Measurements from ENCODE around the gene ATP6AP2. TPM values are rescaled to one million over a fixed set of nuclear protein-coding genes. Genes with fewer than 3 reads are reported as not detected.

The ATP6AP2 gene
- total and polyA plus RNA-seq, 2 of the 4 experiments (the other 2 are of a cell fraction), result 76.2 to 175 TPM

DNA sequence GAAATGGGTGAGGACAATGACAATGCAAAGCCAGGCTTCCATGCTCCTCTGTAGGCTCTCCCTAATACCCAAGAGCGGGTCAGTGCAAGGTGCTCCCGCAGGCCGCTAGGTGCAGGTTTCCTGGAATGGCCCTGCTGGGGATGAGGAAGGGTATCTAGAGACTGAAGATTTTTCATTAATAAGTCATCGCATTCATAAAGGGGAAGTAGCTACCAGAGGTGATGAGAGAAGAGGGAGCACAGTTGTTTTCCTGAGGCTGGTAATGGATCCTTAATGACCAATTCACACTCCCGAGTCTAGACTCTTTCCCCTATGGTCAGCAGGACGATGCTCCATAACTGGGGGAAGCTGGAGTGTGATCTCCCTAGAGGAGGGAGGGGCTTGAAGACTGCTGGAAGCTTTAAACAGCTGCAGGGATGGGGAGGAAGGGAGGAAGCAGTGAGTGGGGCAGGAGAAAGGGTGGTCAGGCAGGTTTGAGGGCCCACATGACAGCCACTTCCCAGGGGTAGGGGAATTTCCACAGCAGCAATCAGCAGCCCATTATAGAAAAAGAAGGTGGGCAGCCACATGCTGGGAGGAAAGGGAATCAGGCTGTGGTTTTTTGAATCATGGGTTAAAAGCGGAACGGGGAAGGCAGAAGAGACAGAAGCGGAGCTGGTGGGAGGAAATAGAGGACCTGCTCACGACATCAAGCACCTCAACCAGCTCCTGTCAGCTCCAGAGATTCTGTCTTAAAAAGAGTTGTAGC, 10.2 kb upstream of the ATP6AP2 start:
- ChIA-PET CTCF (no interaction called here), POLR2A (ENCODE audit: unreplicated experiment) (no interaction called here)
- no TSS peak for BruUV-seq (replicated peaks)
- Histone ChIP-seq H2AK9ac (replicated peaks; ENCODE audit: low read depth, low read length, poor library complexity) (no peak overlapping the region), H3K4me1 (ENCODE audit: control insufficient read depth, insufficient read depth, low read length) (no peaks in the 10 kb centered on the region), H2BK15ac (ENCODE audit: low read depth, low read length) (no peak overlapping the region), H2BK120ac (ENCODE audit: low read depth, low read length) (no peak overlapping the region), H3K36me3 (ENCODE audit: control insufficient read depth, insufficient read depth, low read length) (no peaks in the 10 kb centered on the region), H3K9me1 (ENCODE audit: insufficient read depth, low read length) (no peaks in the 10 kb centered on the region), H3K14ac (replicated peaks; ENCODE audit: low read depth, low read length) (no peak overlapping the region), H2BK20ac (ENCODE audit: low read depth, low read length) (no peak overlapping the region), H4K91ac (ENCODE audit: insufficient read depth, low read depth, low read length) (no peak overlapping the region), H4K8ac (ENCODE audit: low read depth in 2 of 2, low read length in 2 of 2) (no peak overlapping the region), H3K4ac (ENCODE audit: low read depth, low read length) (no peak overlapping the region), H3K23ac (ENCODE audit: low read depth, low read length) (no peak overlapping the region), H4K20me1 (ENCODE audit: insufficient read depth, low read length) (no peaks in the 10 kb centered on the region), H3K4me2 (ENCODE audit: low read depth, low read length) (no peak overlapping the region), H3K56ac (ENCODE audit: extremely low read depth, insufficient read depth, low read length) (no peak overlapping the region), H3K79me1 (ENCODE audit: low read depth in 1 of 2, low read length in 2 of 2) (no peaks in the 10 kb centered on the region), H3K27ac (ENCODE audit: insufficient read depth, low read length) (no peak overlapping the region), H2BK5ac (ENCODE audit: low read depth, low read length, poor library complexity, severe bottlenecking) (no peak overlapping the region), H4K5ac (ENCODE audit: low read depth, low read length) (no peak overlapping the region), H3K4me3 (ENCODE audit: insufficient read depth, low read depth, low read length) (no peak overlapping the region), H3K9ac (ENCODE audit: low read depth, low read length) (no peak overlapping the region), H3K9me3 (ENCODE audit: control insufficient read depth, insufficient read depth, low read length) (no peaks in the 10 kb centered on the region), H3K18ac (ENCODE audit: low read depth, low read length) (no peak overlapping the region), H2AFZ (replicated peaks; ENCODE audit: low read length, poor library complexity) (no peak overlapping the region), H3K27me3 (ENCODE audit: control insufficient read depth, insufficient read depth, low read length) (peaks cover 22% of the 10 kb centered on the region), H2AK5ac (ENCODE audit: low read depth, low read length) (no peak overlapping the region)
- in situ Hi-C loops (cut with MboI; ENCODE audit: low sequenced_read_pairs) (no loop called here), intact Hi-C loops (cut with micrococcal nuclease) (no loop called here), dilution Hi-C loops (cut with HindIII; ENCODE audit: low sequenced_read_pairs, unreplicated experiment) (no loop called here)
- TF ChIP-seq, protein P1, sequence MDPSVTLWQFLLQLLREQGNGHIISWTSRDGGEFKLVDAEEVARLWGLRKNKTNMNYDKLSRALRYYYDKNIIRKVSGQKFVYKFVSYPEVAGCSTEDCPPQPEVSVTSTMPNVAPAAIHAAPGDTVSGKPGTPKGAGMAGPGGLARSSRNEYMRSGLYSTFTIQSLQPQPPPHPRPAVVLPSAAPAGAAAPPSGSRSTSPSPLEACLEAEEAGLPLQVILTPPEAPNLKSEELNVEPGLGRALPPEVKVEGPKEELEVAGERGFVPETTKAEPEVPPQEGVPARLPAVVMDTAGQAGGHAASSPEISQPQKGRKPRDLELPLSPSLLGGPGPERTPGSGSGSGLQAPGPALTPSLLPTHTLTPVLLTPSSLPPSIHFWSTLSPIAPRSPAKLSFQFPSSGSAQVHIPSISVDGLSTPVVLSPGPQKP (IDR thresholded peaks at IDR 0.05; ENCODE audit: borderline replicate concordance, low read depth, low read length), result no peak
- no peak for TF ChIP-seq RAD21 (IDR thresholded peaks at IDR 0.05; ENCODE audit: low read length)
- TF ChIP-seq, protein P2, sequence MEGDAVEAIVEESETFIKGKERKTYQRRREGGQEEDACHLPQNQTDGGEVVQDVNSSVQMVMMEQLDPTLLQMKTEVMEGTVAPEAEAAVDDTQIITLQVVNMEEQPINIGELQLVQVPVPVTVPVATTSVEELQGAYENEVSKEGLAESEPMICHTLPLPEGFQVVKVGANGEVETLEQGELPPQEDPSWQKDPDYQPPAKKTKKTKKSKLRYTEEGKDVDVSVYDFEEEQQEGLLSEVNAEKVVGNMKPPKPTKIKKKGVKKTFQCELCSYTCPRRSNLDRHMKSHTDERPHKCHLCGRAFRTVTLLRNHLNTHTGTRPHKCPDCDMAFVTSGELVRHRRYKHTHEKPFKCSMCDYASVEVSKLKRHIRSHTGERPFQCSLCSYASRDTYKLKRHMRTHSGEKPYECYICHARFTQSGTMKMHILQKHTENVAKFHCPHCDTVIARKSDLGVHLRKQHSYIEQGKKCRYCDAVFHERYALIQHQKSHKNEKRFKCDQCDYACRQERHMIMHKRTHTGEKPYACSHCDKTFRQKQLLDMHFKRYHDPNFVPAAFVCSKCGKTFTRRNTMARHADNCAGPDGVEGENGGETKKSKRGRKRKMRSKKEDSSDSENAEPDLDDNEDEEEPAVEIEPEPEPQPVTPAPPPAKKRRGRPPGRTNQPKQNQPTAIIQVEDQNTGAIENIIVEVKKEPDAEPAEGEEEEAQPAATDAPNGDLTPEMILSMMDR (conservative IDR thresholded peaks at IDR 0.05; ENCODE audit: low read depth, low read length), result no peak
- TF ChIP-seq POLR2A (IDR thresholded peaks at IDR 0.05; ENCODE audit: low read depth, low read length), result no peak
- TF ChIP-seq, protein P3, sequence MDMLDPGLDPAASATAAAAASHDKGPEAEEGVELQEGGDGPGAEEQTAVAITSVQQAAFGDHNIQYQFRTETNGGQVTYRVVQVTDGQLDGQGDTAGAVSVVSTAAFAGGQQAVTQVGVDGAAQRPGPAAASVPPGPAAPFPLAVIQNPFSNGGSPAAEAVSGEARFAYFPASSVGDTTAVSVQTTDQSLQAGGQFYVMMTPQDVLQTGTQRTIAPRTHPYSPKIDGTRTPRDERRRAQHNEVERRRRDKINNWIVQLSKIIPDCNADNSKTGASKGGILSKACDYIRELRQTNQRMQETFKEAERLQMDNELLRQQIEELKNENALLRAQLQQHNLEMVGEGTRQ (IDR thresholded peaks at IDR 0.05; ENCODE audit: low read depth, low read length), result no peak
- TF ChIP-seq CEBPB (IDR thresholded peaks at IDR 0.05; ENCODE audit: low read depth, low read length), result no peak
- TF ChIP-seq SMC3 (IDR thresholded peaks at IDR 0.05; ENCODE audit: low read depth, low read length), result no peak
- no peak for TF ChIP-seq RCOR1 (IDR thresholded peaks at IDR 0.05; ENCODE audit: insufficient replicate concordance, low read length)
- no peak for TF ChIP-seq RFX5 (IDR thresholded peaks at IDR 0.05; ENCODE audit: low read depth, low read length)
- no peak for TF ChIP-seq MAZ (IDR thresholded peaks at IDR 0.05; ENCODE audit: borderline replicate concordance, low read depth, low read length)
- no peak for TF ChIP-seq MAFK (IDR thresholded peaks at IDR 0.05; ENCODE audit: low read depth, low read length)
- TF ChIP-seq FOS (IDR thresholded peaks at IDR 0.05; ENCODE audit: low read depth, low read length), result no peak
- no CpG with 5 or more reads among the region's 10 CpGs for WGBS, 2 experiments (ENCODE audit: extremely low coverage in 2 of 2, insufficient read length in 1 of 2)
- no peak for ATAC-seq (ENCODE audit: low read depth)
- DNase-seq, result no peak

Measured in IMR-90 (cell line).